ENCODE measurements around the gene LCA5. TPM values are rescaled to one million over a fixed set of nuclear protein-coding genes. Genes with fewer than 3 reads are reported as not detected.

Gene LCA5
- total and polyA plus RNA-seq, 2 donors (not counting 3 experiments of a cell fraction or from before 2014, with no cell fraction given) = 0.57 to 4.2 TPM

DNA sequence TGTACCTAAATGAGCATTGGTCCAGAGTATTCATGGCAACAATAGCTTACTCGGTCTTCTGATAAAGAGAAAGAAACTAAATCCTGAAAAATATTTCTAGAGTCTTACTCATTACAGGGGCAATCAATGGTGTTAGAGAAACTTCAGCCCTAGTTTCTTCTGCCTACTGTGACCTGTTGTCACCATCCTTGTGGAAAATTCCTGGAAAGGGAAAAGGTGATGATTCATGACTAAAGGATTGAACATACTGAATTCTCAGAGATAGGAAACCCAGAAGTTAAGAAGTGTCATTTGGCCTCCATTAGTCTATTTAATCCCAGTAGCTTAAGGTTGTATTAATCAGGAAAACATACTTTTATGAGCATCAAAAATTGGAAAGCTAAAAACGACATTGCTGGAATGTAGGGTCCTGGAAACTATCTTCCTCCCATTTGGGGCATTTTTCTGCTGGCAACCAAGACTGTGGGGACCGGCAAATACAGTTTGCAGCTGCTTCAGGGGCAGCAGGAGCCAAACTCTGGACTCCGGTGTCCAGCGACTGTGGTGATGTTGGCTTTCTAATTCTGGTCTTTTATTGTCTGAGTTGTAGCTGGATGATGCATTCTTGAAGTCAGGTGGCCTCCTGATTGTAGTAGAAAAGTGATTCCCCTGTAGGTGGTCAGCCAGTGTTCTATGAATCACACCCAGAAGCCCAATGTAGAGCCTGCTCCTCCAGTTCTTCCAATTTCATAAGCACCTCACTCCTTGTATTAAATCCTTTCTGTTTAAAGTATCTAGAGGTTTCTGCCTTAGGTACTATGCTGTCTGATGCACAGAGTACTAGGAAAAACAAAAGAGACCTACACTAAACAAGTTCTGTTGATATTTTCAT, 67.6 kb downstream of the LCA5 start:
- Histone ChIP-seq H3K36me3 (ENCODE audit: control insufficient read depth in 2 of 2, extremely low read depth in 1 of 2, insufficient read depth in 2 of 2, low read length in 2 of 2) (no peaks in the 10 kb centered on the region), H3K27me3 (ENCODE audit: control insufficient read depth in 2 of 2, insufficient read depth in 2 of 2, low read length in 2 of 2) (no peaks in the 10 kb centered on the region), H3K4me3 (replicated peaks in 1 of 3; ENCODE audit: insufficient read depth in 1 of 3, low read depth in 1 of 3, low read length in 3 of 3) (no peak overlapping the region), H2AFZ (ENCODE audit: low read depth, low read length) (no peak overlapping the region), H3K79me2 (ENCODE audit: control insufficient read depth, insufficient read depth, low read length) (no peaks in the 10 kb centered on the region), H3K4me1 (ENCODE audit: control insufficient read depth, extremely low read depth, insufficient read depth, low read length) (peaks cover 7% of the 10 kb centered on the region), H3K9ac (replicated peaks; ENCODE audit: extremely low read depth, insufficient read depth, low read length) (no peak overlapping the region), H3K4me2 (ENCODE audit: insufficient read depth, low read length) (no peak overlapping the region), H3K9me1 (replicated peaks; ENCODE audit: control insufficient read depth, extremely low read depth, insufficient read depth, low read length) (no peaks in the 10 kb centered on the region), H4K20me1 (replicated peaks; ENCODE audit: control insufficient read depth, extremely low read depth, insufficient read depth, low read length) (no peaks in the 10 kb centered on the region), H3K27ac (ENCODE audit: insufficient read depth, low read depth, low read length) (no peak overlapping the region), H3K9me3 (replicated peaks; ENCODE audit: control insufficient read depth, insufficient read depth, low read length) (no peaks in the 10 kb centered on the region)
- POLR2A ChIA-PET = interaction anchor here (1.0 kb wide), 1 partner anchor 162 kb away, joined by 3 read pairs; no protein-coding TSS in a partner anchor
- DNase-seq (ENCODE audit: low read depth, low spot score) (no peak), FAIRE-seq (peak; percentile 70)
- no TSS peak for BruUV-seq (replicated peaks)
- intact Hi-C loops (cut with micrococcal nuclease) (loop anchor here (2.0 to 10.0 kb wide), 4 partner anchors 92 to 2005 kb away; partner anchors contain the start of gene HTR1B), dilution Hi-C loops (cut with MboI; ENCODE audit: extremely low pct_ligation_motif_present, low sequenced_read_pairs) (no loop called here)
- TF ChIP-seq POLR2A (IDR thresholded peaks at IDR 0.05; ENCODE audit: low read depth, low read length) (no peak), FOS (IDR thresholded peaks at IDR 0.05; ENCODE audit: borderline replicate concordance, insufficient read depth, low read length) (peak; percentile 36), MYC (IDR thresholded peaks at IDR 0.05; ENCODE audit: low read depth, low read length) (no peak)
- TF ChIP-seq, protein P1, sequence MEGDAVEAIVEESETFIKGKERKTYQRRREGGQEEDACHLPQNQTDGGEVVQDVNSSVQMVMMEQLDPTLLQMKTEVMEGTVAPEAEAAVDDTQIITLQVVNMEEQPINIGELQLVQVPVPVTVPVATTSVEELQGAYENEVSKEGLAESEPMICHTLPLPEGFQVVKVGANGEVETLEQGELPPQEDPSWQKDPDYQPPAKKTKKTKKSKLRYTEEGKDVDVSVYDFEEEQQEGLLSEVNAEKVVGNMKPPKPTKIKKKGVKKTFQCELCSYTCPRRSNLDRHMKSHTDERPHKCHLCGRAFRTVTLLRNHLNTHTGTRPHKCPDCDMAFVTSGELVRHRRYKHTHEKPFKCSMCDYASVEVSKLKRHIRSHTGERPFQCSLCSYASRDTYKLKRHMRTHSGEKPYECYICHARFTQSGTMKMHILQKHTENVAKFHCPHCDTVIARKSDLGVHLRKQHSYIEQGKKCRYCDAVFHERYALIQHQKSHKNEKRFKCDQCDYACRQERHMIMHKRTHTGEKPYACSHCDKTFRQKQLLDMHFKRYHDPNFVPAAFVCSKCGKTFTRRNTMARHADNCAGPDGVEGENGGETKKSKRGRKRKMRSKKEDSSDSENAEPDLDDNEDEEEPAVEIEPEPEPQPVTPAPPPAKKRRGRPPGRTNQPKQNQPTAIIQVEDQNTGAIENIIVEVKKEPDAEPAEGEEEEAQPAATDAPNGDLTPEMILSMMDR (IDR thresholded peaks at IDR 0.05; ENCODE audit: extremely low read depth in 1 of 2, insufficient read depth in 1 of 2, low read depth in 1 of 2, low read length in 2 of 2) = no peak
- TF ChIP-seq, protein P2, sequence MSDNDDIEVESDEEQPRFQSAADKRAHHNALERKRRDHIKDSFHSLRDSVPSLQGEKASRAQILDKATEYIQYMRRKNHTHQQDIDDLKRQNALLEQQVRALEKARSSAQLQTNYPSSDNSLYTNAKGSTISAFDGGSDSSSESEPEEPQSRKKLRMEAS (IDR thresholded peaks at IDR 0.05; ENCODE audit: insufficient read depth, insufficient read length) = no peak
- CTCF ChIA-PET = no interaction called here

All from endothelial cell of umbilical vein (primary cell).